SK-N-SH treated with all-trans-retinoic acid at 6 μM for 48 hours (cell line): ENCODE measurements around the gene SASH1.

Source experiments
- ARNTL ChIP-seq: fragments of 450-650 bp; formaldehyde crosslinking; IDR thresholded peaks from 2 replicates; pipeline ENCODE4 v1.5.0; 2020; ENCODE audit warnings: low read depth, mild to moderate bottlenecking, moderate library complexity, borderline replicate concordance
- BACH2 ChIP-seq: fragments of 250-450 bp; sonication (Bioruptor Pico); IDR thresholded peaks from 2 replicates; pipeline ENCODE4 v1.9.0; 2021; ENCODE audit warnings: mild to moderate bottlenecking, borderline replicate concordance
- CREB5 ChIP-seq: fragments of 250-450 bp; sonication (Bioruptor Pico); IDR thresholded peaks from 2 replicates; pipeline ENCODE4 v1.5.1; 2020; ENCODE audit warnings: low read depth, mild to moderate bottlenecking, moderate library complexity
- ESRRG ChIP-seq: fragments of 250-450 bp; sonication (Bioruptor Pico); IDR thresholded peaks from 2 replicates; pipeline ENCODE4 v1.6.1; 2021; ENCODE audit warnings: mild to moderate bottlenecking
- GLIS3 ChIP-seq: fragments of 250-450 bp; sonication (Bioruptor Pico); IDR thresholded peaks from 2 replicates; pipeline ENCODE4 v1.5.0; 2020; ENCODE audit warnings: mild to moderate bottlenecking, moderate library complexity
- ISL1 ChIP-seq: fragments of 250-450 bp; sonication (Bioruptor Pico); IDR thresholded peaks from 2 replicates; pipeline ENCODE4 v2.1.2; 2022; ENCODE audit warnings: mild to moderate bottlenecking, moderate library complexity
- PATZ1 ChIP-seq: fragments of 250-450 bp; sonication (Bioruptor Pico); IDR thresholded peaks from 2 replicates; pipeline ENCODE4 v1.8.0; 2020; ENCODE audit warnings: mild to moderate bottlenecking, moderate library complexity, borderline replicate concordance
- POU6F1 ChIP-seq: fragments of 250-450 bp; sonication (Bioruptor Pico); IDR thresholded peaks from 2 replicates; pipeline ENCODE4 v1.8.0; 2021; ENCODE audit warnings: low read depth, mild to moderate bottlenecking, moderate library complexity, borderline replicate concordance
- RARB ChIP-seq: fragments of 250-450 bp; sonication (Bioruptor Pico); IDR thresholded peaks from 2 replicates; pipeline ENCODE4 v1.8.0; 2021; ENCODE audit warnings: mild to moderate bottlenecking, moderate library complexity
- TOX ChIP-seq: fragments of 250-450 bp; sonication (Bioruptor Pico); IDR thresholded peaks from 2 replicates; pipeline ENCODE4 v1.8.0; 2021; ENCODE audit warnings: mild to moderate bottlenecking, moderate library complexity, borderline replicate concordance
- ZFP30 ChIP-seq: fragments of 450-650 bp; formaldehyde crosslinking; IDR thresholded peaks from 2 replicates; pipeline ENCODE4 v1.5.0; 2022; ENCODE audit warnings: mild to moderate bottlenecking, moderate library complexity
- ZNF565 ChIP-seq: fragments of 450-650 bp; formaldehyde crosslinking; conservative IDR thresholded peaks from 2 replicates; pipeline ENCODE4 v1.5.0; 2020; ENCODE audit warnings: low read depth, mild to moderate bottlenecking, moderate library complexity
- ZNF8 ChIP-seq: fragments of 450-650 bp; formaldehyde crosslinking; IDR thresholded peaks from 2 replicates; pipeline ENCODE4 v1.5.0; 2020; ENCODE audit warnings: mild to moderate bottlenecking, moderate library complexity

- TF ChIP-seq CREB5, result no peak
- TF ChIP-seq TOX (CRISPR knock-in tag), result no peak
- TF ChIP-seq ZFP30 (CRISPR knock-in tag), result no peak
- TF ChIP-seq ZNF8 (CRISPR knock-in tag), result no peak
- no peak for TF ChIP-seq BACH2 (CRISPR knock-in tag)
- TF ChIP-seq GLIS3 (CRISPR knock-in tag), result no peak
- no peak for TF ChIP-seq ESRRG (CRISPR knock-in tag)
- TF ChIP-seq ZNF565, result no peak
- TF ChIP-seq ISL1 (CRISPR knock-in tag), result no peak
- TF ChIP-seq RARB (CRISPR knock-in tag), result no peak
- no peak for TF ChIP-seq ARNTL (CRISPR knock-in tag)
- TF ChIP-seq POU6F1 (CRISPR knock-in tag), result no peak
- TF ChIP-seq PATZ1 (CRISPR knock-in tag), result no peak
These were observed 98.8 kb downstream of the SASH1 start for GRCh38 chr6:148441454-148441911.
